NCI-H774 (cell line): ENCODE measurements around the gene DCAF17.

Experiments
- DNase-seq: peaks from one replicate; lab custom pipeline; 2025; lab: John Stamatoyannopoulos, UW

The DCAF17 gene, protein sequence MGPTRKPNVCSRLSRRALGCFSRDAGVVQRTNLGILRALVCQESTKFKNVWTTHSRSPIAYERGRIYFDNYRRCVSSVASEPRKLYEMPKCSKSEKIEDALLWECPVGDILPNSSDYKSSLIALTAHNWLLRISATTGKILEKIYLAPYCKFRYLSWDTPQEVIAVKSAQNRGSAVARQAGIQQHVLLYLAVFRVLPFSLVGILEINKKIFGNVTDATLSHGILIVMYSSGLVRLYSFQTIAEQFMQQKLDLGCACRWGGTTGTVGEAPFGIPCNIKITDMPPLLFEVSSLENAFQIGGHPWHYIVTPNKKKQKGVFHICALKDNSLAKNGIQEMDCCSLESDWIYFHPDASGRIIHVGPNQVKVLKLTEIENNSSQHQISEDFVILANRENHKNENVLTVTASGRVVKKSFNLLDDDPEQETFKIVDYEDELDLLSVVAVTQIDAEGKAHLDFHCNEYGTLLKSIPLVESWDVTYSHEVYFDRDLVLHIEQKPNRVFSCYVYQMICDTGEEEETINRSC

GRCh38 chr2:171434013-171434989, at the start of gene DCAF17:
Gene DCAF17, plus strand, starts transcription at chr2:171434226. Its CDS starts 352 bp downstream, at chr2:171434578.
- peak; percentile 96 for DNase-seq

DNA sequence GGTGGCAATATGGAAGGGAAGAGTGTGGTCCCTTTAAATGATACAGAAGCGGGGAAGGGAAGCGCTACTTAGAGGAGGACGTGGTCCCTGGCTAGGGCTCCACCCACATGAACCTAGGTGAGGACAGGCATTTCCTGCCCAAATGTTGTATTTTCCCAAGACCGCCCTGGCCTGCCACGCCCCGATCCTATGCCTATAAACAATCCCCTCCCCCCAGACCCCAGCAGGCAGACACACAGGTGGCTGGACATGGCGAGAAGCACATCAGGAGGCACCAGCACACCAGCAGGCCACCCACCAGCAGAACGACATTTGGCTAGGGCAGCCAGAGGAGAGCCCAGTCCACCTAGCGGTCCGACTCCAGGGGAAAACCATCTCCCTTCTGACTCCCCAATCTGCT, 47.4 kb upstream of the DCAF17 start:
- no peak for DNase-seq

DNA sequence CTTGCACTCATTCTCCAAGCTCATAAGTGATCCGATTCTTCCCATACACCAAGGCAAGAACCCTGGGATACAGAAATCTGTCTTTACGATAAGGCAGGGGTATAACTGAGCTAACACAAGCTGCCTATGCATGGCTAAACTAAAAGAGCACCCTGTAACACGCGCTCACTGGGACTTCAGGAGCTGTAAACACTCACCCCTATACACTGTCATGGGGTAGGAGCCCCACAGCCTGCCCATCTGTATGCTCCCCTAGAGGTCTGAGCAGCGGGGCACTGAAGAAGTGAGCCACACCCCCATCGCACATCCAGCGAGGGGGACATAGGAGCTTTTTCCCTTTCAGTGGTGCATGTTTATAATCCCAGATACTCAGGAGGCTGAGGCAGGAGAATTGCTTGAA, 47.0 kb upstream of the DCAF17 start:
- no peak for DNase-seq

DNA sequence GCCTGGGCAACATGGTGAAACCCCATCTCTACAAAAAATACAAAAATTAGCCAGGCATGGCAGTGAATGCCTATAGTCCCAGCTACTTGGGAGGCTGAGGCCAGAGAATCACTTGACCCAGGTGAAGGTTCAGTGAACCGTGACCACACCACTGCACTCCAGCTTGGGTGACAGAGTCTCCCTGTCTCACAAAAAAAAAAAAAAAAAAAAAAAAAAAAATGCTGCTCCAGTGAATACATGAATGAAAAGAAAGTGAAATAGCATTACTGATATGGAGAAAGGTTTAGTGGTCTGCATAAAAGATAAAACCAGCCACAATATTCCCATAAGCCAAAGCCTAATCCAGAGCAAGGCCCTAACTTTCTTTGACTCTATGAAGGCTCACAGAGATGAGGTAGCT, 44.7 kb upstream of the DCAF17 start:
- no peak for DNase-seq

DNA sequence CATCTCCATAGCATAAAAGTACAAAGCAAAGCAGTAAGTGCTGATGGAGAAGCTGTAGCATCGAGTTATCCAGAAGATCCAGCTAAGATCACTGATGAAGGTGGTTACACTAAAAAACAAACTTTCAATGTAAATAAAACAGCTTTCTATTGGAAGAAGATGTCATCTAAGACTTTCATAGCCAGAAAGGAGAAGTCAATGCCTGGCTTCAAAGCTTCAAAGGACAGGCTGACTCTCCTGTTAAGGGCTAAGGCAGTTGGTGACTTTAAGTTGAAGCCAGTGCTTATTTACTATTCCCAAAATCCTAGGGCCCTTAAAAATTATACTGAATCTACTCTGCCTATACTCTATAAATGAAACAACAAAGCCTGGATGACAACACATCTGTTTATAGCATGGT, 44.2 kb upstream of the DCAF17 start:
- DNase-seq = no peak

DNA sequence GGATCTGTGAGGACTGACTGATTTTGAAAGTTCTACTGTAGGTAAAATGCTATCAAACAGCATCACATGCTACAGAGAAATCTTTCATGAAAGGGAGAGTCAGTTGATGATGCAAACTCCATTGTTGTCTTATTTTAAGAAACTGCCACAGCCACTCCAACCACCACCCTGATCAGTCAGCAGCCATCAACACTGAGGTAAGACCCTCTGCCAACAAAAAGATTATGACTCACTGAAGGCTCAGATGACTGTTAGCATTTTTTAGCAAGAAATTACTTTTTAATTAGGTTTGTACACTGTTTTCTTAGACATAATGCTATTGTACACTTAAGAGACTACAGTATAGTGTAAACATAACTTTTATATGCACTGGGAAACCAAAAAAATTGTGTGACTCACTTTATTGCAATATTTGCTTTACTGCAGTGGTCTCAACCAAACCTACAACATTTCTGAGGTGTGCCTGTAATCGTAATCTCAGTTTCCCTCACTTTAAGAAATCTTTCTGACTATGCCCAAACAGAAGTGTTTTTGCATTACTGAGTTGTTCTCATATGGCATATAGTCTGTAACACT, 43.0 kb upstream of the DCAF17 start:
- no peak for DNase-seq

DNA sequence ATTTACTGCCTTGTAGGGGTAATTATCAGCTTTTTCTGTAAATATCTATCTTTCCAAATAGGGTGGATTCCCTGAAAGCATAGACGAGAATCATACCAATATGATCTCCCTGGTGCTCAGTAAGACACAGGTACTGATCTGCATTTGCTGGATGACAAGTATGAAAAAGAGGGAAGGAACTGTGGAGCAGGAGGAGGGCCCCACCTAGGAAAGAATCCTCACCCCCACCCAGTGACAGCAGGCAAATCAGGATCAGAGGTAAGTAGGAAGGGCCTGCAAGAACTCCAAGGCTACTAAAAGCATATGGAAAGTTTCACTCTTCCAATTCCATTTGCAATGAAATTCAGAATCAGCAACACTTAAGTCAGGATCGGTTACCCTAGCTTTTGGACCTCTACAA, 42.5 kb upstream of the DCAF17 start:
- DNase-seq = no peak

DNA sequence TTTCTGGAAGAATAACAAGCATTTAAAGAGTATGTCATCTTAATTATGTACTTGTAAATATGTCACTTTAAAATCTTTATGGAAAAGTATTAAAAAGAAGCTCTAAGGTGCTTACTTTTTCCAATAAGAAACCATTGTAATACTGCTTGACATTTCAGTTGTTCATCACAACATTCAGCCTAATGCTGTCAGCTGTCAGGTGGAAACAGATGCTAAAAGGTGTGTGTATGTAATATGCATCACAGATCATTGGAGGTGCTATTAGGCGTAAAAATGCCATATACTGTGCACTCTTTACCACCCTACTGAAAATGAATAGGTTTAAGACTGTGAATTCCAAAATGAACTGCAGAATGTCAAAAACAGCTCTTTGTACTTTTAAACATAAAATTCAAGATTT, 40.5 kb upstream of the DCAF17 start:
- DNase-seq = no peak

DNA sequence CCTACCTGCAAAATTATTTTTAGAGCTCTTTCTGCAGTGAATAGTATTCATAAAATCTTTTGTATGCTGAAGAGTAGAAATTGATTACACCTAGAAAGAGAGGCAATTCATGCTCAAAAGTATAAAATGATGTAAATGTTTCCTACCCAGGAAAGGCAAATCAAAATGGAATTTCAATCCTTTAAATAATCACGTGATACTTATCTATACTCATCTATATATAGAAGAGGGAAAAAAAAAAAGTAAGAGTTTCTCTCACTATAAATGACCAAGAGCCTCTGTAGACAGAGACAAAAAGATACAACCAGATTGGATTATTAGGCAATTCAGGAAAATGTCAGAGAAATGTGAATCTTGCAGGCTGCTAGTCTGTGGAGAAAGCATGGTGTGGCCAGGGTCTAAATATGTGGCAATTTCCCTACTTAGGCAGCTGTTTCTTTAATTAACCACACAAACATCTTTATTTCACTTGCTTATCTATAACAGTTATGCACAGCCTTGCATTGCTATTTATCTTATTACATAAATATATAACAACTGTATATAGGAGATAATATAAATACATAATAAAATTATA, 39.8 kb upstream of the DCAF17 start:
- DNase-seq = no peak

GRCh38 chr2:171399292-171399691, 34.7 kb upstream of the DCAF17 start:
- DNase-seq = no peak

GRCh38 chr2:171400395-171400794, 33.6 kb upstream of the DCAF17 start:
- no peak for DNase-seq

DNA sequence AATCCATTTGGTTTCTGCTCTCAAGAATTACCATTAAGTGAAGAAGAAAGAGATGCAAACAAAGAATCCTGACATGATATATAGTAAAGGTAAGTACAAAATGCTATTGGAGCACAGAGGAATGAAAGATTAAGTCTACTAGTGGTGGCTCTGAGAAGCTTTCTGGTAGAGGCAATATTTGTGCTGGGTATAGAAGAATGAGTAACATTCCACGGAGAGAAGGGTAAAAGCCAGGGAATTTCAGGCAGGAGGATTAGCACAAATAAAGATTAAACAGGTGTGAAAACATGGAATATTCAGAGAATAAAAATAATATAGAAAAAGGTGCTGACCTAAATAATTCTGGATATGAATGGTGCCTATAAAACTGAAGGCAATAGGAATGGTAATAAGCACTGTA, 32.1 kb upstream of the DCAF17 start:
- no peak for DNase-seq

GRCh38 chr2:171402906-171403580, 31.0 kb upstream of the DCAF17 start:
- DNase-seq = no peak

GRCh38 chr2:171404261-171404660, 29.8 kb upstream of the DCAF17 start:
- DNase-seq = no peak

DNA sequence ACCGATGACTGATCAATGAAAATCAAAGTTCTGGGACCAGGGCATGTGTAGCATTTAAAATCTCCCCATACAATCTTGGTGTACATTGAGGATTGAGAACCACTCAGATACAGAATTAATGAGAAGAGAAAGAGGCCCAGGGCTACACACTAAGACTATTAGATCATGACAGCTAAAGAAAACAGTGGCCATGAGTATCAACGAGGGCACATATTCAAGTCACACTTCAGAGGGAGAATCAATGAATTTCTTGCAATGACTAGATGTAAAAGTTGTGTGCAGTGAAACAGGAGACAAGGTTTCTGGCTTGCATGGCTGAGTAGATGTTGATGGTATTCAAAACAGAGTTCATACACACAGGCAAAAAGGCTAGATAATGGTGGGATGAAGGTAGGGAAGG, 29.3 kb upstream of the DCAF17 start:
- DNase-seq = no peak

GRCh38 chr2:171405546-171405945, 28.5 kb upstream of the DCAF17 start:
- DNase-seq = no peak

DNA sequence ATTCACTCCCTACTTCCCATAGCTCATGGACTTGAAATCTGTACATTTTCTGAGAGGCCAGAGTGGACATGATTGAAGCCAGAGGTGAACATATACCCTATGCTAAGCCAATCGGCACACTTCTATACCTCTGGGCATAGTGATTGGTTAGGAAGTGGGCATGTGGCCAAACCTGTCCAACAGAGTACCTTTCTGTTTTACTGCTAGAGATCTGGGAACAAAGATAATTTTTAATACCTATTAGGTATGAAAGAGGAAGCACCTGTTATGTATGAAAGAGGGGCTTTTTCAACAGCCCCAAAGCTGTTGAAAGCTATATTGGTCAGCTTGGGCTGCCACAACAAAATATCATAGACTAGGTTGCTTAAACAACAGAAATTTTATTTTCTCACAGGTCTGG, 28.0 kb upstream of the DCAF17 start:
- DNase-seq = no peak

GRCh38 chr2:171407030-171407675, 26.9 kb upstream of the DCAF17 start:
- no peak for DNase-seq

- no peak for DNase-seq
These were observed 26.4 kb upstream of the DCAF17 start for GRCh38 chr2:171407676-171408044.

GRCh38 chr2:171409436-171409971, 24.5 kb upstream of the DCAF17 start:
- DNase-seq = no peak

GRCh38 chr2:171410101-171410500, 23.9 kb upstream of the DCAF17 start:
- no peak for DNase-seq
